Sigmoid colon (tissue), 7 donors: ENCODE data around the gene CRY2. TPM values are rescaled to one million over a fixed set of nuclear protein-coding genes. Genes with fewer than 3 reads are reported as not detected.

Source experiments
- DNase-seq: peaks from one replicate; pipeline ENCODE4 v3.0.0-alpha.2; 2019
- H3K27ac ChIP-seq, 4 donors: fragments of 200-600 bp; sonication (generic); one replicate each; pipeline ENCODE4 v1.5.1; 2016 to 2019; ENCODE audit warnings: mild to moderate bottlenecking in 1 of 4
- H3K27me3 ChIP-seq, 3 donors: fragments of 200-600 bp; sonication (generic); one replicate each; pipeline ENCODE4 v1.5.1; 2019; ENCODE audit warnings: mild to moderate bottlenecking in 1 of 3
- H3K36me3 ChIP-seq, 4 donors: fragments of 200-600 bp; sonication (generic); one replicate each; pipeline ENCODE4 v1.5.1; 2016 to 2019
- H3K4me1 ChIP-seq, 4 donors: fragments of 200-600 bp; sonication (generic); one replicate each; pipeline ENCODE4 v1.5.1; 2017 to 2019
- H3K4me3 ChIP-seq, 4 donors: fragments of 200-600 bp; sonication (generic); one replicate each; pipeline ENCODE4 v1.5.1; 2017 to 2019; ENCODE audit warnings: mild to moderate bottlenecking in 2 of 4, moderate library complexity in 1 of 4
- H3K9me3 ChIP-seq, 4 donors: fragments of 200-600 bp in 3 of 4; sonication (generic) in 3 of 4; one replicate each; pipeline versions ENCODE4 v1.5.1 to v1.6.1; 2013 to 2019
- CTCF ChIP-seq, 4 experiments: fragments of 450-650 bp in 3 of 4; fragments of 200-600 bp in 1 of 4; IDR thresholded peaks; one replicate each; pipeline ENCODE4 v1.5.1; 2016 to 2019; ENCODE audit warnings: antibody characterized with exemption in 4 of 4, mild to moderate bottlenecking in 3 of 4, moderate library complexity in 2 of 4
- EP300 ChIP-seq, 4 donors: sonication (generic); formaldehyde crosslinking; IDR thresholded peaks; one replicate each; pipeline ENCODE4 v1.6.1; 2017; ENCODE audit warnings: antibody characterized with exemption in 4 of 4
- POLR2A ChIP-seq, 2 donors: fragments of 450-650 bp; IDR thresholded peaks; one replicate each; pipeline ENCODE4 v1.6.1; 2016; ENCODE audit warnings: antibody characterized with exemption in 2 of 2, mild to moderate bottlenecking in 2 of 2, moderate library complexity in 2 of 2
- POLR2AphosphoS5 ChIP-seq, 4 donors: sonication (generic); formaldehyde crosslinking; IDR thresholded peaks; one replicate each; pipeline ENCODE4 v1.6.1; 2017; ENCODE audit warnings: antibody characterized with exemption in 4 of 4
- WGBS, 2 donors: extraction: QIAGEN DNeasy Blood & Tissue Kit; methylation state at CpG; one replicate each; pipeline ENCODE4 v1.1.7; 2013; 5-methylcytosine and 5-hydroxymethylcytosine counted together
- intact Hi-C: fragments of 100-400 bp; cut with DNase I; formaldehyde crosslinking; loops from one replicate; pipeline ENCODE4 v1.15.1; 2023
- polyA plus RNA-seq, 3 donors: library from polyadenylated mRNA; stranded (reverse); fragments of 200-250 nt; gene quantifications; one replicate each; pipeline ENCODE4 v1.2.3, GENCODE V29; 2013
- total RNA-seq, 4 donors: library from RNA; depleted of rRNA; stranded (reverse); fragments of >200 nt; gene quantifications; one replicate each; pipeline ENCODE4 v1.1.0, GENCODE V29; 2016
- donor health status: healthy with polysubstance abuse.
- donor health status: Bipolar disorder and iron deficiency.
- donor health status: healthy.

CRY2 gene
- total and polyA plus RNA-seq, 7 donors: 5.3 to 49.3 (median 27.5) TPM

- H3K4me3 ChIP-seq: no peak overlapping the region
These were observed 82.9 kb downstream of the CRY2 start for GRCh38 chr11:45930031-45930794.

GRCh38 chr11:45930951-45931570, 83.8 kb downstream of the CRY2 start:
- Histone ChIP-seq H3K36me3 (peaks cover 14 to 42% (median 38%) of the 10 kb centered on the region in 4 donors), H3K9me3 (no peaks in the 10 kb centered on the region), H3K27ac (no peak overlapping the region), H3K4me3 (no peak overlapping the region), H3K4me1 (peaks cover 0 to 9% (median 3%) of the 10 kb centered on the region in 4 donors), H3K27me3 (peaks cover 0 to 3% (median 0%) of the 10 kb centered on the region in 3 donors)
- TF ChIP-seq EP300 (IDR thresholded peaks at IDR 0.05) (no peak), POLR2AphosphoS5 (IDR thresholded peaks at IDR 0.05) (no peak), CTCF (IDR thresholded peaks at IDR 0.05) (no peak), POLR2A (IDR thresholded peaks at IDR 0.05) (no peak)
- intact Hi-C loops: no loop called here
- WGBS, 2 donors: 84 to 85% methylated on average over 8 of the region's 8 CpGs
- no peak for DNase-seq

More at GRCh38 chr11:45930031-45930794, 82.9 kb downstream of the CRY2 start:
- intact Hi-C loops: no loop called here
- Histone ChIP-seq H3K4me1 (peaks cover 0 to 9% (median 3%) of the 10 kb centered on the region in 4 donors), H3K9me3 (no peaks in the 10 kb centered on the region), H3K27ac (no peak overlapping the region), H3K27me3 (peaks cover 0 to 12% (median 0%) of the 10 kb centered on the region in 3 donors), H3K36me3 (peaks cover 14 to 33% (median 31%) of the 10 kb centered on the region in 4 donors)
- peak; percentile 63 for DNase-seq
- WGBS, 2 donors: 23 to 44% methylated on average over 14 of the region's 14 CpGs
- no peak for TF ChIP-seq EP300 (IDR thresholded peaks at IDR 0.05)
- no peak for TF ChIP-seq POLR2A (IDR thresholded peaks at IDR 0.05)
- no peak for TF ChIP-seq CTCF (IDR thresholded peaks at IDR 0.05)
- TF ChIP-seq POLR2AphosphoS5 (IDR thresholded peaks at IDR 0.05): no peak

GRCh38 chr11:45931739-45932138, 84.5 kb downstream of the CRY2 start:
- no peak for DNase-seq
- intact Hi-C loops: no loop called here
- H3K27ac ChIP-seq: no peak overlapping the region
- peaks cover 0 to 3% (median 0%) of the 10 kb centered on the region in 3 donors for H3K27me3 ChIP-seq
- H3K9me3 ChIP-seq: no peaks in the 10 kb centered on the region
- WGBS, 2 donors: 88 to 93% methylated on average over 10 of the region's 10 CpGs
- H3K36me3 ChIP-seq: peaks cover 14 to 49% (median 45%) of the 10 kb centered on the region in 4 donors
- TF ChIP-seq EP300 (IDR thresholded peaks at IDR 0.05) (no peak), POLR2A (IDR thresholded peaks at IDR 0.05) (no peak), POLR2AphosphoS5 (IDR thresholded peaks at IDR 0.05) (no peak), CTCF (IDR thresholded peaks at IDR 0.05) (no peak)
- no peak overlapping the region for H3K4me3 ChIP-seq
- peaks cover 0 to 9% (median 3%) of the 10 kb centered on the region in 4 donors for H3K4me1 ChIP-seq

- Histone ChIP-seq H3K4me3 (no peak overlapping the region), H3K27me3 (no peaks in the 10 kb centered on the region), H3K36me3 (peaks cover 14 to 53% (median 48%) of the 10 kb centered on the region in 4 donors), H3K27ac (no peak overlapping the region), H3K4me1 (peaks cover 0 to 9% (median 3%) of the 10 kb centered on the region in 4 donors), H3K9me3 (no peaks in the 10 kb centered on the region)
- DNase-seq: no peak
- 84 to 94% methylated on average over 8 of the region's 8 CpGs for WGBS, 2 donors
- intact Hi-C loops: no loop called here
- TF ChIP-seq CTCF (IDR thresholded peaks at IDR 0.05) (no peak), POLR2A (IDR thresholded peaks at IDR 0.05) (no peak), EP300 (IDR thresholded peaks at IDR 0.05) (no peak), POLR2AphosphoS5 (IDR thresholded peaks at IDR 0.05) (no peak)
These were observed 84.9 kb downstream of the CRY2 start for GRCh38 chr11:45932217-45932616.

Other genes with a start within 250 kb of the CRY2 start
- 1 to 10 TPM in 3 of 4 donors, under 1 TPM in 1; 0.55 to 1.5 (median 1.5) TPM for gene CHST1, start 181.9 kb upstream of the CRY2 start, total RNA-seq
- 1 to 10 TPM in 1 of 3 donors, under 1 TPM in 2; 0.23 to 1.2 (median 0.60) TPM for gene CHST1, start 181.9 kb upstream of the CRY2 start, polyA plus RNA-seq
- 1 to 10 TPM; 5.3 to 8.6 (median 7.2) TPM for gene SLC35C1, start 42.3 kb upstream of the CRY2 start, total RNA-seq
- 10 to 100 TPM; 11.6 to 38.9 (median 20.4) TPM for gene SLC35C1, start 42.3 kb upstream of the CRY2 start, polyA plus RNA-seq
- 10 to 100 TPM in 2 of 4 donors, 1 to 10 TPM in 2; 4.9 to 15.5 (median 8.8) TPM for gene MAPK8IP1, start 38.2 kb downstream of the CRY2 start, total RNA-seq
- 1 to 10 TPM; 1.2 to 4.2 (median 1.8) TPM for gene MAPK8IP1, start 38.2 kb downstream of the CRY2 start, polyA plus RNA-seq
- gene FREY1, start 59.8 kb downstream of the CRY2 start, total RNA-seq: 1 to 10 TPM in 2 of 4 donors, not detected in 2; 2.2 to 3.5 TPM
- under 1 TPM in 1 of 3 donors, not detected in 2; 0.64 TPM for gene FREY1, start 59.8 kb downstream of the CRY2 start, polyA plus RNA-seq
- gene PEX16, start 70.4 kb downstream of the CRY2 start, total RNA-seq: 10 to 100 TPM; 13.8 to 28.2 (median 21.6) TPM
- gene PEX16, start 70.4 kb downstream of the CRY2 start, polyA plus RNA-seq: 10 to 100 TPM; 30.3 to 46.3 (median 37.8) TPM
- gene LARGE2, start 75.2 kb downstream of the CRY2 start, total RNA-seq: not detected
- gene LARGE2, start 75.2 kb downstream of the CRY2 start, polyA plus RNA-seq: 10 to 100 TPM in 1 of 3 donors, under 1 TPM in 1, not detected in 1; 0.46 to 13.6 TPM